ENCODE measurements around the gene SLC15A5.

Gene SLC15A5, protein sequence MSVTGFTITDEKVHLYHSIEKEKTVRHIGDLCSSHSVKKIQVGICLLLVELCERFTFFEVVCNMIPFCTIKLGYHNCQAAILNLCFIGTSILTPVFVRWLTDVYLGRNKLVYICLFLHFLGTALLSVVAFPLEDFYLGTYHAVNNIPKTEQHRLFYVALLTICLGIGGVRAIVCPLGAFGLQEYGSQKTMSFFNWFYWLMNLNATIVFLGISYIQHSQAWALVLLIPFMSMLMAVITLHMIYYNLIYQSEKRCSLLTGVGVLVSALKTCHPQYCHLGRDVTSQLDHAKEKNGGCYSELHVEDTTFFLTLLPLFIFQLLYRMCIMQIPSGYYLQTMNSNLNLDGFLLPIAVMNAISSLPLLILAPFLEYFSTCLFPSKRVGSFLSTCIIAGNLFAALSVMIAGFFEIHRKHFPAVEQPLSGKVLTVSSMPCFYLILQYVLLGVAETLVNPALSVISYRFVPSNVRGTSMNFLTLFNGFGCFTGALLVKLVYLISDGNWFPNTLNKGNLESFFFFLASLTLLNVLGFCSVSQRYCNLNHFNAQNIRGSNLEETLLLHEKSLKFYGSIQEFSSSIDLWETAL
- total RNA-seq, result 0 reads per million in 3 donors

DNA sequence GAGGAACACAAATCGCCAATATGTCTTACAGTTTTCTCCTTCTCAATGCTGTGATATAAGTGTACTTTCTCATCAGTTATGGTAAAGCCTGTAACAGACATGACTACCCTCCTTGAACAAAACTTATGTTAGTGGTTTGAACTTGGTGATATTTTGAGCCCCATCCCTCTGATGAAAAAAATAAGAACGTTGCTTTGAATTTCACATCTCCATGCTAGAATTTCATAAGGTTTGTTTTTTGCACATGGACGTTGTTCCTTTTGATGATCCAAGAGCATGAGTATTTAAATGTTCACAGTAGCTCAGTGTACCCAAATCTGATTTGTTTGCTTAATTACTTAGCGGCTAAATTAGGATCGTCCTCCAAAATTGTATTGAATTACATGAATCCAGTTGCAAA is at the start of gene SLC15A5:
SLC15A5 (minus strand) TSS at position 101 of the 400 bp plus-strand sequence; CDS start at position 101, 0 bp downstream.
- no peaks in the 10 kb centered on the region for H3K4me1 ChIP-seq (ENCODE audit: control insufficient read depth, insufficient read depth, low read length, poor library complexity, severe bottlenecking)
- no peaks in the 10 kb centered on the region for H3K9me3 ChIP-seq (ENCODE audit: control insufficient read depth, low read length)
- H3K27me3 ChIP-seq (replicated peaks; ENCODE audit: control insufficient read depth, insufficient read depth, low read length, poor library complexity, severe bottlenecking), result no peaks in the 10 kb centered on the region
- H3K36me3 ChIP-seq (ENCODE audit: control insufficient read depth, insufficient read depth, low read length), result no peaks in the 10 kb centered on the region
- DNase-seq, result no peak
- H3K27ac ChIP-seq (ENCODE audit: insufficient read depth, low read length, poor library complexity, severe bottlenecking), result no peak within 1 kb of the TSS
- H3K4me3 ChIP-seq (ENCODE audit: insufficient read depth, low read depth, low read length, poor library complexity, severe bottlenecking), result no peak within 1 kb of the TSS

DNA sequence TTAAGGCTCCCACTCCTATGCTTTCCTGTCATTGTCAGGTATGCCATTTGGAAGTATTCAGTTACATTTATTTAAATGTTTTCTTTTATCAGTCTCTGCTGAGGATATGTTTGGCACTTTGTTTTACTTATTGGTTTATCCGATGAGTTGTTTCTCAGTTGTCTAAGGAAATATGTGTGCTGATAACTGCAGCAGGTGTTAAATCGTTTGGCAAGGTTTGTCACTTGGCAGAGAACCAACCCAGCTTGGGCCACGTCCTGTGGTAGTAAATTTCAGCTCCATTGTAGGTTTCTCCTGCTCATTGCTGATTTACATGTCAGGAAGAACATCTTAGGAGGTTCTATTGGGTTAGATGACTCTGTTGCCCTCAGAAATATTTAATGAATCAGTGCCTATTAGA is 47.9 kb upstream of the SLC15A5 start:
- H3K36me3 ChIP-seq (ENCODE audit: control insufficient read depth, insufficient read depth, low read length), result no peaks in the 10 kb centered on the region
- H3K4me1 ChIP-seq (ENCODE audit: control insufficient read depth, insufficient read depth, low read length, poor library complexity, severe bottlenecking), result no peaks in the 10 kb centered on the region
- H3K27ac ChIP-seq (ENCODE audit: insufficient read depth, low read length, poor library complexity, severe bottlenecking), result no peak overlapping the region
- no peaks in the 10 kb centered on the region for H3K9me3 ChIP-seq (ENCODE audit: control insufficient read depth, low read length)
- no peak overlapping the region for H3K4me3 ChIP-seq (ENCODE audit: insufficient read depth, low read depth, low read length, poor library complexity, severe bottlenecking)
- DNase-seq, result no peak
- H3K27me3 ChIP-seq (replicated peaks; ENCODE audit: control insufficient read depth, insufficient read depth, low read length, poor library complexity, severe bottlenecking), result no peaks in the 10 kb centered on the region

DNA sequence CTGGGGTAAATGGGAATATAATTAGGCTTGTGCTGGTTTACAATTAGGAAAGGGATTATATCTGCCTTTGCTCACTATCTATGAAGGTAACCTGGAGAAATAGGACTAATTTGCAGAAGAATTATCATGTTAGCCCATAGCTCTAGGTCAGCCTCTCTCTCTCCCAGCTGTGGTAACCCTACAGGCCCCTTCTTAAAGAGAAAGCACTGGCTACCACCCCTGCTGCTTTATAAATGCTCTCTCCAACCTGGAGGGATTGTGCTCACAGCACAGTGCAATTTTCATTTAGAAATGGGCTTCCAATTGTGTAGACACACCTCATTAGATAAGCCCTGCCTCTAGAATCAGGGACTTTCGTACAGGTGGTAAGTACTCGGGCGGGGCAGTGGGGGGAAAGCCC is 47.3 kb upstream of the SLC15A5 start:
- Histone ChIP-seq H3K36me3 (ENCODE audit: control insufficient read depth, insufficient read depth, low read length) (no peaks in the 10 kb centered on the region), H3K27me3 (replicated peaks; ENCODE audit: control insufficient read depth, insufficient read depth, low read length, poor library complexity, severe bottlenecking) (no peaks in the 10 kb centered on the region), H3K27ac (ENCODE audit: insufficient read depth, low read length, poor library complexity, severe bottlenecking) (no peak overlapping the region), H3K9me3 (ENCODE audit: control insufficient read depth, low read length) (no peaks in the 10 kb centered on the region), H3K4me3 (ENCODE audit: insufficient read depth, low read depth, low read length, poor library complexity, severe bottlenecking) (no peak overlapping the region), H3K4me1 (ENCODE audit: control insufficient read depth, insufficient read depth, low read length, poor library complexity, severe bottlenecking) (no peaks in the 10 kb centered on the region)
- DNase-seq, result no peak

DNA sequence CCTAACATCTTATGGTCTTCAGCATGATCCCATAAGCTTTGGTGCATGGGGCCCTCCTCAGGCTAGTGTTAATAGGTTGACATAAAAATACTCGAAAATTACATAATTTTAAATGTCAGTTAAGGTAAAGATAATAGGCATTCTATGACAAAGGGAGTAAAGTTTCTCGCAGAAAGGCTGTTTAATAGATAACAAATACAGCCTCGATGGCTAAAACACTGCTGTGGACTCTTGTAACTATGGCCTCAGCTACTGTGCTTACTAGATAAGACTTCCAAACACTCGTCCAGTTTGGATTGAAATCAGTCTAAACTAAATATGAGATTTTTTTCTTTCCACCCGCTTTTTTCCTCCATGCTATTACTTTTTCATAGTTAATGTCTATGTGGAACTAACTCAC is 46.8 kb upstream of the SLC15A5 start:
- no peak for DNase-seq
- Histone ChIP-seq H3K27me3 (replicated peaks; ENCODE audit: control insufficient read depth, insufficient read depth, low read length, poor library complexity, severe bottlenecking) (no peaks in the 10 kb centered on the region), H3K9me3 (ENCODE audit: control insufficient read depth, low read length) (no peaks in the 10 kb centered on the region), H3K36me3 (ENCODE audit: control insufficient read depth, insufficient read depth, low read length) (no peaks in the 10 kb centered on the region), H3K4me3 (ENCODE audit: insufficient read depth, low read depth, low read length, poor library complexity, severe bottlenecking) (no peak overlapping the region), H3K27ac (ENCODE audit: insufficient read depth, low read length, poor library complexity, severe bottlenecking) (no peak overlapping the region), H3K4me1 (ENCODE audit: control insufficient read depth, insufficient read depth, low read length, poor library complexity, severe bottlenecking) (no peaks in the 10 kb centered on the region)

DNA sequence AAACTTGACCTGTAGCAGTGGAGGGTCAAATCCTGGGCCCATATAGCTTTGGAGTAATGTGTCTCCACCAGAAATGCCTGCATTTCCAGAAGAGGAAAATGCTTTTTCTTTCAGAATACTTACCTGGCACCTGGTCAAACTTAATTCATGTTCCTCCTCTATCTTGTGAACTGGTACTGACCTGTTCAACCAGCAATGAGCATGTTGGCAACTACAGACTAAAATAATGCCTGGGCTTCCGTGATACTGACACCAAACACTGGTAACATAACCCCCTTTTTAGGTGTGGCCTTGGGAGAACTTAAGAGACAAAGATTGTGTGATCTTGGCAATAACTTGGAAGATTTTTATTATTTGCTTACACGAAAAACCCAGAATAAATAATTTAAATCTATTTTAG is 46.2 kb upstream of the SLC15A5 start:
- H3K36me3 ChIP-seq (ENCODE audit: control insufficient read depth, insufficient read depth, low read length), result no peaks in the 10 kb centered on the region
- no peak for DNase-seq
- H3K27me3 ChIP-seq (replicated peaks; ENCODE audit: control insufficient read depth, insufficient read depth, low read length, poor library complexity, severe bottlenecking), result no peaks in the 10 kb centered on the region
- no peak overlapping the region for H3K4me3 ChIP-seq (ENCODE audit: insufficient read depth, low read depth, low read length, poor library complexity, severe bottlenecking)
- no peaks in the 10 kb centered on the region for H3K4me1 ChIP-seq (ENCODE audit: control insufficient read depth, insufficient read depth, low read length, poor library complexity, severe bottlenecking)
- H3K9me3 ChIP-seq (ENCODE audit: control insufficient read depth, low read length), result no peaks in the 10 kb centered on the region
- no peak overlapping the region for H3K27ac ChIP-seq (ENCODE audit: insufficient read depth, low read length, poor library complexity, severe bottlenecking)

DNA sequence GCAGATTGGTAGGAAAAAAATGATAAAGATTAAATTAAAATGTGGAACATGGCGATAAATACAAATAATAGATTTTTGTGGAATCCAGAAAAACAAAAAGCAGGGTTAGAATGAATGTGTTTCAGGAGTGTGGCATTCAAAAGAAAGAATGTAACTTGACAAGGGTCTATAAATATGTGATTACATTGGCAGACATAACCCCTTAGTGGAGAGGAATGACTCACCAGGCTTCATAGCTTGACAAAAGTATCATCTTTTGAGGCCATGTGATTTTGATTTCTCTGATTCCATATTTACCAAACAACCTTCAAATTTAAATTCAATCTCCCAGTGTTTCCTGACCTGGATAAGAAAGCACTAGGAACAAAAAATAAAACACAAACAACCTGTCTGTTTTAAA is 45.5 kb upstream of the SLC15A5 start:
- no peaks in the 10 kb centered on the region for H3K4me1 ChIP-seq (ENCODE audit: control insufficient read depth, insufficient read depth, low read length, poor library complexity, severe bottlenecking)
- no peak overlapping the region for H3K4me3 ChIP-seq (ENCODE audit: insufficient read depth, low read depth, low read length, poor library complexity, severe bottlenecking)
- no peaks in the 10 kb centered on the region for H3K9me3 ChIP-seq (ENCODE audit: control insufficient read depth, low read length)
- no peaks in the 10 kb centered on the region for H3K27me3 ChIP-seq (replicated peaks; ENCODE audit: control insufficient read depth, insufficient read depth, low read length, poor library complexity, severe bottlenecking)
- H3K27ac ChIP-seq (ENCODE audit: insufficient read depth, low read length, poor library complexity, severe bottlenecking), result no peak overlapping the region
- H3K36me3 ChIP-seq (ENCODE audit: control insufficient read depth, insufficient read depth, low read length), result no peaks in the 10 kb centered on the region
- DNase-seq, result no peak

DNA sequence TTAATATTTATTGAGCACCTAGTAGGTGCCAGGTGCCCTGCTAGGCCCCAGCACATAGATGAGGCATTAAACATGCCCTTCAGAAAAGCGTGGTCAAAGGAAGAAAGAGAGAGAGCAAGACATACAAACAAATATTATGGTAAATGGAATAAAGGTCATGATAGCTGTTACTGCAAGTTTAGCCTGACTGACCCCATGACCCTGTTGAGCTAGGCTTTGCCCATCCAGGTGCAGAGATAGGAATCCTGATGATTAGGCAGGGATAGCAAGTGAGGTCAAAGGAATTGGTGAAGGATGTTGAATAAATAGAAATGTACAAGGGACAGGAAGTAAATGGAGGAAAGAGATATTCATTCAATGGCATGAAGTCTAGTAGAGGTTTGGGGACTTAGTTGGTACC is 33.4 kb upstream of the SLC15A5 start:
- Histone ChIP-seq H3K9me3 (ENCODE audit: control insufficient read depth, low read length) (no peaks in the 10 kb centered on the region), H3K4me1 (ENCODE audit: control insufficient read depth, insufficient read depth, low read length, poor library complexity, severe bottlenecking) (no peaks in the 10 kb centered on the region), H3K36me3 (ENCODE audit: control insufficient read depth, insufficient read depth, low read length) (no peaks in the 10 kb centered on the region), H3K4me3 (ENCODE audit: insufficient read depth, low read depth, low read length, poor library complexity, severe bottlenecking) (no peak overlapping the region), H3K27ac (ENCODE audit: insufficient read depth, low read length, poor library complexity, severe bottlenecking) (no peak overlapping the region), H3K27me3 (replicated peaks; ENCODE audit: control insufficient read depth, insufficient read depth, low read length, poor library complexity, severe bottlenecking) (no peaks in the 10 kb centered on the region)
- DNase-seq, result no peak

DNA sequence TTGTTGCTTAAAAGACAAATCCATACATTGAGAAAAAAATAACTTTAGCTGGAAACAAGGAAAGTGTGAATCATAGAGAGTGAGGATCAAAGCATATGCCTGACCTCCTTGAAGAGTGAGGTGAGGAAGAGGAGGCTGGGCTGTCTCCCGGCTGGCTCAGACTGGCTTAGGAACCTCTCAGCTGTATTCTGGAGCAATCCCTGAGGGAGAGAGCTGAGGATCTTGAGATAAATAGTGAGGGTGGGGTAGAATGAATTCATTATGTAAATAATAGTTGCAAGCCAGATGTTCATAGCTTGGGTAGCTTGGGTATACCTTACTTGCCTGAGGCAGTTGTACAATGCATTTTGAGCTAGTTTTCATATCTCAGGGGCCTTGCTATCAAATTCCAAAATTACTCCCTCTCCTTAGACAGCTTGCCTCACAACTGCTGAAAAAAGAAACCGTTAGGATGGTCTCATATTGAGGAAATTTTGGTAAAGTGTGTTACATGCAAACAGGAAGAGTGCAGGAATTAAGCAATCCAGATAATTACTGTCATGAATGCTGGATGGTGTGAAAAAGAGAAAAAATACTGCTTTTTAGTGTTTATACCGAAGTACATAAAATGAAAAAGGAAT is 30.5 kb upstream of the SLC15A5 start:
- no peak for DNase-seq
- H3K4me3 ChIP-seq (ENCODE audit: insufficient read depth, low read depth, low read length, poor library complexity, severe bottlenecking), result no peak overlapping the region
- H3K36me3 ChIP-seq (ENCODE audit: control insufficient read depth, insufficient read depth, low read length), result no peaks in the 10 kb centered on the region
- H3K9me3 ChIP-seq (ENCODE audit: control insufficient read depth, low read length), result no peaks in the 10 kb centered on the region
- H3K27ac ChIP-seq (ENCODE audit: insufficient read depth, low read length, poor library complexity, severe bottlenecking), result no peak overlapping the region
- H3K27me3 ChIP-seq (replicated peaks; ENCODE audit: control insufficient read depth, insufficient read depth, low read length, poor library complexity, severe bottlenecking), result no peaks in the 10 kb centered on the region
- no peaks in the 10 kb centered on the region for H3K4me1 ChIP-seq (ENCODE audit: control insufficient read depth, insufficient read depth, low read length, poor library complexity, severe bottlenecking)

DNA sequence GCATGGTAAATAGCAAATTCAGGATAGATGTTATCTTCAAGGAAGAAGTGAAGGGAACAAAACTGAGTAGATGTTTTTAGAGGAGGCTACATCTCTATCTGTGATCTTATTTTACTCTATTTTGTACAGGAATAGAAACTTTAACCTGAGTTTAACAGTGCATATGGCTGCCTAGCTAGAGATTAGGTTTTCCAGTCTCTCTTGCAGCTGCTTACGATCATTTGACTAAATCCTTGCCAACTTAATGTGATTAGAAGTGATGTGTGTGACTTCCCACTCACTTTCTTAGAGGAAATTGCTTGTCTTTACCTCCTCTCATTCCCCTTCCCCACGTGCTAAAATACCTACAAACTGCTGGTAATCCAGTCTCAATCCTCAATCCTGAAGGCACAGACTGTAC is 26.5 kb upstream of the SLC15A5 start:
- Histone ChIP-seq H3K27ac (ENCODE audit: insufficient read depth, low read length, poor library complexity, severe bottlenecking) (no peak overlapping the region), H3K4me1 (ENCODE audit: control insufficient read depth, insufficient read depth, low read length, poor library complexity, severe bottlenecking) (no peaks in the 10 kb centered on the region), H3K36me3 (ENCODE audit: control insufficient read depth, insufficient read depth, low read length) (no peaks in the 10 kb centered on the region), H3K4me3 (ENCODE audit: insufficient read depth, low read depth, low read length, poor library complexity, severe bottlenecking) (no peak overlapping the region), H3K9me3 (ENCODE audit: control insufficient read depth, low read length) (no peaks in the 10 kb centered on the region), H3K27me3 (replicated peaks; ENCODE audit: control insufficient read depth, insufficient read depth, low read length, poor library complexity, severe bottlenecking) (no peaks in the 10 kb centered on the region)
- DNase-seq, result no peak

DNA sequence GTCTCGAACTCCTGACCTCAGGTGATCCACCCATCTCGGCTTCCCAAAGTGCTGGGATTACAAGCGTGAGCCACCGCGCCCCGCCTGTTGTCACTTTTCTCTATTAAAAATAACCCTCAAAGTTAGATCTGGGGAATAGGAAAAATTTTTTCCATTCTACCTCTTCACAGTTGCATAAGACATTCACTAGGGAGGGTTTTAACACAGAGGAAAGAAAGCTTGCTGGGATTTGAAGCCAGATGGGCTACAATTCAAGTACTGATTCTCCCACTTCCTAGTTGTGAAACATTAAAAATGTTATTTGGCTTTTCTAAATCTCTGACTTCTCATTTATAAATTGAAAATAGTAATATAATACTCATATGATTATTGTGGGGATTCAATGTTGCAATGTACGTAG is 23.3 kb upstream of the SLC15A5 start:
- Histone ChIP-seq H3K27me3 (replicated peaks; ENCODE audit: control insufficient read depth, insufficient read depth, low read length, poor library complexity, severe bottlenecking) (no peaks in the 10 kb centered on the region), H3K36me3 (ENCODE audit: control insufficient read depth, insufficient read depth, low read length) (no peaks in the 10 kb centered on the region), H3K4me3 (ENCODE audit: insufficient read depth, low read depth, low read length, poor library complexity, severe bottlenecking) (no peak overlapping the region), H3K27ac (ENCODE audit: insufficient read depth, low read length, poor library complexity, severe bottlenecking) (no peak overlapping the region), H3K9me3 (ENCODE audit: control insufficient read depth, low read length) (no peaks in the 10 kb centered on the region), H3K4me1 (ENCODE audit: control insufficient read depth, insufficient read depth, low read length, poor library complexity, severe bottlenecking) (no peaks in the 10 kb centered on the region)
- DNase-seq, result no peak
